Endothelial cell of umbilical vein (primary cell): Measurements from ENCODE around the gene GPR137B.

Source experiments
- FOS ChIP-seq: IDR thresholded peaks from 2 replicates; pipeline ENCODE4 v1.6.1; 2011; ENCODE audit warnings: mild to moderate bottlenecking, low read length, moderate library complexity, borderline replicate concordance; ENCODE audit not compliant: insufficient read depth
- POLR2AphosphoS5 ChIP-seq: IDR thresholded peaks from 2 replicates; pipeline ENCODE4 v1.6.1; 2012; ENCODE audit warnings: low read depth, mild to moderate bottlenecking, control low read depth, low read length, moderate library complexity; ENCODE audit not compliant: insufficient read depth
- TF ChIP-seq, protein P1 (sequence below), 2 donors: IDR thresholded peaks; 1 replicate in 1 of 2; 2 replicates in 1 of 2; pipeline ENCODE4 v1.5.1; 2011; ENCODE audit warnings: low read length in 2 of 2, mild to moderate bottlenecking in 2 of 2, moderate library complexity in 2 of 2, control low read depth in 1 of 2, inconsistent platforms in 1 of 2, low read depth in 1 of 2; ENCODE audit not compliant: insufficient read depth in 1 of 2; ENCODE audit errors: extremely low read depth in 1 of 2

DNA sequence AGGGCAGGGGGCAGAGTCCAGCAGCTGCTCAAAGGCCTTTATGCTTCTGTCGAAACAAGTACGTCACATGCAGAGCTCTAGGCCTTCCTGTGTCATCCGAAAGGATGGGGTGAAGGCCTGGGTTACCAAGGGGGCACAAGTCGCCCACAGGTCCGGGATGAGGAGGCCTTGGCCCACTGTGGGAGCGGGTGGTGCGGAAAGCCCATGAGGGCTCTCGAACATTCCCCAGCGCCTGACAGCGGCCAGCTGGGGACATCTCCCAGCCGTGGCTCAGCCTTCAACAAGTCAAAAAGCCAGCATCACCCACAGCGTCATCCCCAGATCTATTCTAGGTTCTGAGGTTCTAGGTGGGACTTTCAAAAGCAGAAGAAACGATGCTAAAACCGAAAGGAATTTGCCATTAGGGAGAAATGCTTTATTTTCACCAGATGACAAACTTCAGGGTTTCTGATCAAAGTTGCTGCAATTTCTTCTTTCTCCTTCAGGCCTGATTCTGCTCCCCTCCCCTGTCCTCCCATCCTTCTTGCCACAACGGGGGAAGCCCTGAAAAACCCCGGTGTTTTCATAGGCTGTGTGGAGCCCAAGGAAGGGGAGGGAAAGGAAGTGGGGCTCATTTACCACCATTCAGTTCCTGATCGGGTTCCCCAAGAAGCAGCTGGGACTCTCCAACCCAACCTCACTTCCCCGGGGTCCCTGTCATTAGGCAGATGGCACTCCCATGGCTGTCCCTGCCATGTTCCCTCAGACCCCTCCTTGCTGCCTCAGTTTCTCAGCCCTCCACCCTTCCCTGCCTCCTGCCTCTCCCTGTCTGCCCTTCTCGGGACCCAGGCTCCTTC, 17.6 kb downstream of the GPR137B start:
- TF ChIP-seq POLR2AphosphoS5 = no peak
- TF ChIP-seq, protein P1, sequence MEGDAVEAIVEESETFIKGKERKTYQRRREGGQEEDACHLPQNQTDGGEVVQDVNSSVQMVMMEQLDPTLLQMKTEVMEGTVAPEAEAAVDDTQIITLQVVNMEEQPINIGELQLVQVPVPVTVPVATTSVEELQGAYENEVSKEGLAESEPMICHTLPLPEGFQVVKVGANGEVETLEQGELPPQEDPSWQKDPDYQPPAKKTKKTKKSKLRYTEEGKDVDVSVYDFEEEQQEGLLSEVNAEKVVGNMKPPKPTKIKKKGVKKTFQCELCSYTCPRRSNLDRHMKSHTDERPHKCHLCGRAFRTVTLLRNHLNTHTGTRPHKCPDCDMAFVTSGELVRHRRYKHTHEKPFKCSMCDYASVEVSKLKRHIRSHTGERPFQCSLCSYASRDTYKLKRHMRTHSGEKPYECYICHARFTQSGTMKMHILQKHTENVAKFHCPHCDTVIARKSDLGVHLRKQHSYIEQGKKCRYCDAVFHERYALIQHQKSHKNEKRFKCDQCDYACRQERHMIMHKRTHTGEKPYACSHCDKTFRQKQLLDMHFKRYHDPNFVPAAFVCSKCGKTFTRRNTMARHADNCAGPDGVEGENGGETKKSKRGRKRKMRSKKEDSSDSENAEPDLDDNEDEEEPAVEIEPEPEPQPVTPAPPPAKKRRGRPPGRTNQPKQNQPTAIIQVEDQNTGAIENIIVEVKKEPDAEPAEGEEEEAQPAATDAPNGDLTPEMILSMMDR (IDR thresholded peaks at IDR 0.05; ENCODE audit: extremely low read depth in 1 of 2, insufficient read depth in 1 of 2, low read depth in 1 of 2, low read length in 2 of 2) = no peak
- TF ChIP-seq FOS = no peak
